ENCODE measurements around the gene CD160. TPM values are rescaled to one million over a fixed set of nuclear protein-coding genes. Genes with fewer than 3 reads are reported as not detected.

CD160 gene
- total and polyA plus RNA-seq, 2 of the 13 experiments (the other 11 are each of a cell fraction or from before 2014, with no cell fraction given), result 0.09 TPM; not detected in 1

- Histone ChIP-seq H3K27ac (ENCODE audit: extremely low read length, insufficient read depth, low read length) (no peak overlapping the region), H3K9ac (ENCODE audit: insufficient read depth, low read depth, low read length) (no peak overlapping the region), H3K4me3 (replicated peaks in 1 of 3; ENCODE audit: insufficient read depth in 1 of 3, low read depth in 2 of 3, low read length in 3 of 3) (no peak overlapping the region), H3K27me3 (ENCODE audit: control insufficient read depth in 1 of 2, insufficient read depth in 2 of 2, low read length in 2 of 2) (no peaks in the 10 kb centered on the region), H3K4me2 (ENCODE audit: low read depth, low read length) (peak overlapping the region; percentile 42; the same call in 1 of the 2 replicates), H3K9me3 (ENCODE audit: low read length) (no peaks in the 10 kb centered on the region), H3K4me1 (ENCODE audit: insufficient read depth, low read length) (peaks cover 62% of the 10 kb centered on the region), H2AFZ (ENCODE audit: low read length) (no peak overlapping the region), H3K36me3 (replicated peaks in 1 of 2; ENCODE audit: control insufficient read depth in 1 of 2, insufficient read depth in 2 of 2, low read length in 2 of 2) (no peaks in the 10 kb centered on the region; a peak in 1 of 5 replicates), H4K20me1 (ENCODE audit: insufficient read depth, low read length) (no peaks in the 10 kb centered on the region), H3K79me2 (ENCODE audit: insufficient read depth, low read length) (peaks cover 20% of the 10 kb centered on the region)
- in situ Hi-C loops (cut with HindIII; ENCODE audit: extremely low pct_ligation_motif_present, low pct_unique_long_range_greater_than_20kb) (no loop called here), intact Hi-C loops (cut with micrococcal nuclease; ENCODE audit: unreplicated experiment) (no loop called here)
- WGBS (ENCODE audit: low lambda C conversion rate), result 74% methylated on average over 2 of the region's 2 CpGs
- POLR2A ChIA-PET, result interaction anchor here (1.1 to 1.4 kb wide), 3 partner anchors 10 to 13 kb away, joined by 4 to 8 read pairs (median 5); no protein-coding TSS in a partner anchor
- no peak for ATAC-seq
- CTCF ChIA-PET (ENCODE audit: low intra/inter-chr PET ratio, low total read pairs), result no interaction called here
- BruUV-seq (replicated peaks), result no TSS peak
- FAIRE-seq, result no peak
- DNase-seq (ENCODE audit: low spot score), result peak; percentile 45
- peak; percentile 60; the same call in 1 of the 2 replicates for TF ChIP-seq HNF4A (CRISPR knock-in tag; IDR thresholded peaks at IDR 0.05)
- TF ChIP-seq TSC22D2 (CRISPR knock-in tag; IDR thresholded peaks at IDR 0.05; ENCODE audit: borderline replicate concordance), result no peak
- TF ChIP-seq RXRB (CRISPR knock-in tag; IDR thresholded peaks at IDR 0.05; ENCODE audit: borderline replicate concordance), result peak; percentile 29; the same call in 1 of the 2 replicates
- no peak for TF ChIP-seq IRF1 (CRISPR knock-in tag; IDR thresholded peaks at IDR 0.05; ENCODE audit: low read depth)
- peak; percentile 50; the same call in 1 of the 2 replicates for TF ChIP-seq ARID5B (CRISPR knock-in tag; IDR thresholded peaks at IDR 0.05)
- TF ChIP-seq HNF4G (IDR thresholded peaks at IDR 0.05; ENCODE audit: borderline replicate concordance, low read depth, low read length), result 0 out of 2 replicates have a peak, but pooled peaks have one; percentile 24
- no peak for TF ChIP-seq HNF4G (CRISPR knock-in tag; IDR thresholded peaks at IDR 0.05; ENCODE audit: borderline replicate concordance, low read depth)
- no peak for TF ChIP-seq AKAP8 (CRISPR knock-in tag; IDR thresholded peaks at IDR 0.05)
- TF ChIP-seq GATAD2A (CRISPR knock-in tag; IDR thresholded peaks at IDR 0.05), result peak; percentile 46
- no peak for TF ChIP-seq SOX13 (IDR thresholded peaks at IDR 0.05)
- peak in 1 of 2 experiments; percentile 14; a peak in 1 of 4 replicates for TF ChIP-seq SOX13 (CRISPR knock-in tag; conservative IDR thresholded peaks at IDR 0.05 in 1 of 2, IDR thresholded peaks at IDR 0.05 in 1 of 2)
- no peak for TF ChIP-seq SOX6 (IDR thresholded peaks at IDR 0.05)
- peak; percentile 42 for TF ChIP-seq SOX6 (CRISPR knock-in tag; IDR thresholded peaks at IDR 0.05)
- TF ChIP-seq LRRFIP1 (CRISPR knock-in tag; conservative IDR thresholded peaks at IDR 0.05), result no peak
These were observed 17.2 kb upstream of the CD160 start for GRCh38 chr1:145702052-145702451.
